Kidney (tissue), 14 donors: ENCODE data around the gene RANBP3. TPM values are rescaled to one million over a fixed set of nuclear protein-coding genes. Genes with fewer than 3 reads are reported as not detected.

Experiments used
- DNase-seq, 5 donors: peaks; one replicate each; pipeline ENCODE4 v3.0.0-alpha.2; 2013 to 2020
- FAIRE-seq: peaks from 2 replicates; lab custom pipeline; 2012; peaks lifted over from hg19 to GRCh38; lab: Jason Lieb, UNC
- H3K27ac ChIP-seq, 2 donors: one replicate each; pipeline ENCODE4 v1.7.0; 2013; ENCODE audit warnings: low read depth in 2 of 2, low read length in 2 of 2, inconsistent platforms in 1 of 2
- H3K27me3 ChIP-seq: one replicate; pipeline ENCODE4 v1.7.1; 2013; ENCODE audit warnings: low read length, inconsistent platforms; ENCODE audit not compliant: control insufficient read depth, insufficient read depth
- H3K36me3 ChIP-seq, 3 donors: one replicate each; pipeline versions ENCODE4 v1.7.0 to v1.7.1; 2013; ENCODE audit warnings: low read length in 3 of 3, control low read depth in 1 of 3, inconsistent platforms in 1 of 3; ENCODE audit not compliant: insufficient read depth in 3 of 3, control insufficient read depth in 2 of 3
- H3K4me1 ChIP-seq, 3 donors: one replicate each; pipeline versions ENCODE4 v1.7.0 to v1.7.1; 2013; ENCODE audit warnings: low read length in 3 of 3, inconsistent platforms in 1 of 3, low read depth in 1 of 3; ENCODE audit not compliant: control insufficient read depth in 2 of 3, insufficient read depth in 2 of 3
- H3K4me3 ChIP-seq, 3 donors: one replicate each; pipeline versions ENCODE4 v1.7.0 to v1.8.1; 2013; ENCODE audit warnings: low read length in 3 of 3, control low read depth in 1 of 3, inconsistent platforms in 1 of 3
- H3K9ac ChIP-seq, 3 donors: one replicate each; pipeline versions ENCODE4 v1.7.0 to v1.7.1; 2013; ENCODE audit warnings: low read length in 3 of 3, control low read depth in 1 of 3, inconsistent platforms in 1 of 3
- H3K9me3 ChIP-seq, 3 donors: one replicate each; pipeline versions ENCODE4 v1.7.0 to v1.7.1; 2013; ENCODE audit warnings: low read length in 3 of 3, control low read depth in 1 of 3, inconsistent platforms in 1 of 3; ENCODE audit not compliant: control insufficient read depth in 2 of 3, insufficient read depth in 1 of 3
- intact Hi-C: fragments of 100-400 bp; cut with DNase I; formaldehyde crosslinking; loops from one replicate; pipeline ENCODE4 v1.11.1; 2022
- polyA plus RNA-seq: library from polyadenylated mRNA; stranded (reverse); fragments of 350-450 nt; fragmentation: Illumina TruSeq; extraction: RNeasy Lipid Tissue Mini Kit (QIAGEN cat#74804); gene quantifications from one replicate; pipeline ENCODE4 v1.2.3, GENCODE V29; 2014; ENCODE audit warnings: low read depth, low replicate concordance; ENCODE audit not compliant: insufficient read depth
- total RNA-seq: library from RNA; stranded (reverse); fragmentation: NEBNext Ultra II Directional; extraction: Animal tissue kit (Norgen Biotek cat#: 25700); gene quantifications from one replicate; pipeline ENCODE4 v1.2.1, GENCODE V29; 2021
- TF ChIP-seq, protein P1 (sequence below): IDR thresholded peaks from 3 replicates; pipeline ENCODE4 v1.5.1; 2012; ENCODE audit warnings: mild to moderate bottlenecking, moderate library complexity, borderline replicate concordance; ENCODE audit not compliant: insufficient read depth; ENCODE audit errors: extremely low read depth
- donor health status: control.
- donor health status: control.
- donor health status: control.
- donor health status: control.
- donor health status: control.
- donor health status: DM: yes; HTN: yes; CAD: no.
- donor health status: Normal renal cell carcinoma (clear cell type).

RANBP3 gene
- total and polyA plus RNA-seq, 2 donors from 2014 or later = 33.7 to 69.7 TPM

DNA sequence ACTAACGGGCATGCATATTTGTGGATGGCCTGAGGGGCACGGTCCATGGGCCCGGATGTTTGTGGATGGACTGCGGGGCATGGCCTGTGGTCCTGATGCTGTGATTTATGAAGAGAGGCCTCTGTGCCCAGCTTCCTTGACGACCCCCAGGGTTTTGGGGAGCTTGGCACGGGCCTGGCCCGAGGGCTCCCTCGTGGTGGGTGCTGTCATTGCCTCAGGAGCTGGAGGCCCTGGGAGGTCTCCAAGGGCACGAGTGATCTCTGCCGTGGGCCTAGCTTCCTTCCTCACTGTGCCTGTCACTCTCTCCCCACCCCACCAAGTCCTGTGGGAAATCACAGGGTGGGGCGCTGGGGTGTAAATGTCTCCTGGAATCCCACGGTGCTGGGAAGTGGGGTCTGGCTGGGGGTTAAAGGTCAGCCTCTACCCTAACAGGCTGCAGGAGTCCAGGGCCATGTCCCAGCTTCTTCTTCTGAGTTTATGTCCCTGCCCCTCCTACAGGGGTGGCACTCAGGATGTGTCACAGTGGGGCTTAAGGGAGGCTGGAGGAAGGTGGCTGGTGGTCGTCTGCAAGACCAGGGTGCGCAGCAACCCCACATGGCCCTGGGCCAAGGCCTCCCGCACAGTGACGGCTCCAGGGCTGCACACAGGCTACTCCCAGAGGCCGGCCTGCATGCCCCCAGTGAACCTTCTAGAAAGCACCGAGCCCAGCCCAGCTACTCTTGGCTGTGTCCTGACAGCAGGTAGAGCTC lies 27.6 kb upstream of the RANBP3 start:
- TF ChIP-seq, protein P1, sequence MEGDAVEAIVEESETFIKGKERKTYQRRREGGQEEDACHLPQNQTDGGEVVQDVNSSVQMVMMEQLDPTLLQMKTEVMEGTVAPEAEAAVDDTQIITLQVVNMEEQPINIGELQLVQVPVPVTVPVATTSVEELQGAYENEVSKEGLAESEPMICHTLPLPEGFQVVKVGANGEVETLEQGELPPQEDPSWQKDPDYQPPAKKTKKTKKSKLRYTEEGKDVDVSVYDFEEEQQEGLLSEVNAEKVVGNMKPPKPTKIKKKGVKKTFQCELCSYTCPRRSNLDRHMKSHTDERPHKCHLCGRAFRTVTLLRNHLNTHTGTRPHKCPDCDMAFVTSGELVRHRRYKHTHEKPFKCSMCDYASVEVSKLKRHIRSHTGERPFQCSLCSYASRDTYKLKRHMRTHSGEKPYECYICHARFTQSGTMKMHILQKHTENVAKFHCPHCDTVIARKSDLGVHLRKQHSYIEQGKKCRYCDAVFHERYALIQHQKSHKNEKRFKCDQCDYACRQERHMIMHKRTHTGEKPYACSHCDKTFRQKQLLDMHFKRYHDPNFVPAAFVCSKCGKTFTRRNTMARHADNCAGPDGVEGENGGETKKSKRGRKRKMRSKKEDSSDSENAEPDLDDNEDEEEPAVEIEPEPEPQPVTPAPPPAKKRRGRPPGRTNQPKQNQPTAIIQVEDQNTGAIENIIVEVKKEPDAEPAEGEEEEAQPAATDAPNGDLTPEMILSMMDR = no peak
- no peak overlapping the region for H3K9ac ChIP-seq
- intact Hi-C loops = no loop called here
- H3K27me3 ChIP-seq = no peaks in the 10 kb centered on the region
- H3K9me3 ChIP-seq = no peaks in the 10 kb centered on the region
- no peak overlapping the region for H3K4me3 ChIP-seq
- H3K36me3 ChIP-seq = no peaks in the 10 kb centered on the region
- no peak for FAIRE-seq
- no peak overlapping the region for H3K27ac ChIP-seq
- DNase-seq = no peak
- H3K4me1 ChIP-seq = no peaks in the 10 kb centered on the region

- Histone ChIP-seq H3K4me1 (no peaks in the 10 kb centered on the region), H3K27ac (no peak overlapping the region), H3K36me3 (no peaks in the 10 kb centered on the region), H3K27me3 (no peaks in the 10 kb centered on the region), H3K4me3 (no peak overlapping the region), H3K9me3 (no peaks in the 10 kb centered on the region), H3K9ac (no peak overlapping the region)
- TF ChIP-seq, protein P1 = no peak
- DNase-seq (no peak), FAIRE-seq (no peak)
- intact Hi-C loops = no loop called here
Measured at GRCh38 chr19:6003976-6004375, 26.0 kb upstream of the RANBP3 start.

GRCh38 chr19:6002591-6002990 lies 24.7 kb upstream of the RANBP3 start:
- H3K27me3 ChIP-seq = no peaks in the 10 kb centered on the region
- no peaks in the 10 kb centered on the region for H3K36me3 ChIP-seq
- H3K4me1 ChIP-seq = no peaks in the 10 kb centered on the region
- H3K9ac ChIP-seq = no peak overlapping the region
- intact Hi-C loops = no loop called here
- FAIRE-seq = no peak
- TF ChIP-seq, protein P1 = no peak
- no peak overlapping the region for H3K4me3 ChIP-seq
- H3K27ac ChIP-seq = no peak overlapping the region
- no peaks in the 10 kb centered on the region for H3K9me3 ChIP-seq
- DNase-seq = no peak
